ENCODE results near the gene COLQ.

Gene COLQ

DNA sequence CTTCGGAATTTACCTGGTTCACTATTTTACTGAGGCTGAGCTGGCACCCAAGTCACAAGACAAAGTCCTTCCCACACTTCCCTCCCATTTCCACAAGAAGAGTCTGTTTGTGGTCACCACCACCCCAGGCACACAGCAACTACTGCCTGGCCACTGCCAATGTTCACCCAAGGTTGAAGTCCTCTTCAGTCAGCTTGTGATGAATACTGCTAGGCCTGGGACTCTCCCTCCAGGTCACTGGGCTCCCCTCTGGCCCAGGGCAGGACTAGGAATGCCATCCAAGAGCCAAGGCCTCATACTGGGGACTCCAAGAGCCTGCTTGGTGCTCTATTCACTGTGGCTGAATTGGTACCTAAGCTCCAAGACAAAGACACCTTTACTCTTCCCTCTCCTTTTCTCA, 30.4 kb upstream of the COLQ start:
- TF ChIP-seq, protein P1, sequence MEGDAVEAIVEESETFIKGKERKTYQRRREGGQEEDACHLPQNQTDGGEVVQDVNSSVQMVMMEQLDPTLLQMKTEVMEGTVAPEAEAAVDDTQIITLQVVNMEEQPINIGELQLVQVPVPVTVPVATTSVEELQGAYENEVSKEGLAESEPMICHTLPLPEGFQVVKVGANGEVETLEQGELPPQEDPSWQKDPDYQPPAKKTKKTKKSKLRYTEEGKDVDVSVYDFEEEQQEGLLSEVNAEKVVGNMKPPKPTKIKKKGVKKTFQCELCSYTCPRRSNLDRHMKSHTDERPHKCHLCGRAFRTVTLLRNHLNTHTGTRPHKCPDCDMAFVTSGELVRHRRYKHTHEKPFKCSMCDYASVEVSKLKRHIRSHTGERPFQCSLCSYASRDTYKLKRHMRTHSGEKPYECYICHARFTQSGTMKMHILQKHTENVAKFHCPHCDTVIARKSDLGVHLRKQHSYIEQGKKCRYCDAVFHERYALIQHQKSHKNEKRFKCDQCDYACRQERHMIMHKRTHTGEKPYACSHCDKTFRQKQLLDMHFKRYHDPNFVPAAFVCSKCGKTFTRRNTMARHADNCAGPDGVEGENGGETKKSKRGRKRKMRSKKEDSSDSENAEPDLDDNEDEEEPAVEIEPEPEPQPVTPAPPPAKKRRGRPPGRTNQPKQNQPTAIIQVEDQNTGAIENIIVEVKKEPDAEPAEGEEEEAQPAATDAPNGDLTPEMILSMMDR (IDR thresholded peaks at IDR 0.05; ENCODE audit: low read depth, low read length), result no peak
- DNase-seq (ENCODE audit: low read depth, low spot score), result no peak
- H3K4me3 ChIP-seq (ENCODE audit: low read depth, low read length), result no peak overlapping the region
- in situ Hi-C loops (cut with HindIII; ENCODE audit: low sequenced_read_pairs), result no loop called here

DNA sequence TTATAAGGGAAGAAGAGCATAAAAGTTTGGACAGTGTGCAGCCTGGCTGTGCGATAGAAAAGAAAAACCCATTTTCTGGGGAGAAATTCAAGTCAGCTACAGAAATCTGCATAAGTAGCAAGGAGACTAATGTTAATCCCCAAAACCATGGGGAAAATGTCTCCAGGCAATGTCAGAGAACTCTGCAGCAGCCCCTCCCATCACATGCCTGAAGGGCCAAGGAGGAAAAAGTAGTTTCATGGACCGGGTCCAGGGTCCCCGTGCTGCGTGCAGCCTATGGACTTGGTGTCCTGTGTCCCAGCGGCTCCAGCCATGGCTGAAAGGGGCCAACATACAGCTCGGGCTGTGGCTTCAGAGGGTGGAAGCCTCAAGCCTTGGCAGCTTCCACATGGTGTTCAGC, 28.3 kb upstream of the COLQ start:
- no peak overlapping the region for H3K4me3 ChIP-seq (ENCODE audit: low read depth, low read length)
- in situ Hi-C loops (cut with HindIII; ENCODE audit: low sequenced_read_pairs), result no loop called here
- TF ChIP-seq, protein P1 (IDR thresholded peaks at IDR 0.05; ENCODE audit: low read depth, low read length), result no peak
- DNase-seq (ENCODE audit: low read depth, low spot score), result no peak

DNA sequence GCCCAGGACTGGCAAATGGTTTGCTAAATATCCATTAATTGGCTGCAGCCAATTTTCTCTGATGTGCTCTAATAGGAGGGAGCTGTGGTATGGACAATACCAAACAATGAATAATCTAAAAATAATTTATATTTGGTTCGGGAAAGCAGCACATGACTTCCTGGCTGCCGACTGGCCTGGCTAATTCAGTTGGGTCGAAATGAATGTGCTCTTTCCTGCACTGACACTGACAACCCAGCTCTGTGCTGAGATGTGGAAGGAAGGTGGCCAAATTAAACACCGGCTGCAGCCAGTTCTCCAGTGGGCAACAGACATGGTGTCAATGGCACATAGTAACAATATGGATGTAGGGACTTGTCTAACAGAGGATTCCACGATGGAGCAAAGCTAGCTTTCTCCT, 21.1 kb upstream of the COLQ start:
- no peak overlapping the region for H3K4me3 ChIP-seq (ENCODE audit: low read depth, low read length)
- TF ChIP-seq, protein P1 (IDR thresholded peaks at IDR 0.05; ENCODE audit: low read depth, low read length), result no peak
- in situ Hi-C loops (cut with HindIII; ENCODE audit: low sequenced_read_pairs), result no loop called here
- DNase-seq (ENCODE audit: low read depth, low spot score), result no peak

DNA sequence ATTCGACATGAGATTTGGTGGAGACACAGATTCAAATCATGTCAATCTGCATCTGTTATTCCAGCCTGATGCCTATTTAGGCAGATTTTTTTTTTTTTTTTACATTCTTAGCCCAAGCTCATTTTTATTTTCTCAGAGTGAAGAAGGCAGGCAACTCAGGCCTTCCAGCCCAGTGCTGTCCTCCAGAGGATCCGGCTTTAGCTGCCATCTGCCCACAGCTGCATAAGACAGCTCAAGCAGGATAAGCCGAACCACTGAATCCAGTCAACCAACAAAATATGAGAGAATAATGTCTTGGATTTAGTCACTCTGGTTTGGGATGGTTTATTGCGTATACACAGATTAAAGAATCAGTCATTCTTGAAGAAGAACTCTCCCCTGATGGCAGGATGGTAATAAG, 19.9 kb upstream of the COLQ start:
- H3K4me3 ChIP-seq (ENCODE audit: low read depth, low read length), result no peak overlapping the region
- in situ Hi-C loops (cut with HindIII; ENCODE audit: low sequenced_read_pairs), result no loop called here
- TF ChIP-seq, protein P1 (IDR thresholded peaks at IDR 0.05; ENCODE audit: low read depth, low read length), result no peak
- DNase-seq (ENCODE audit: low read depth, low spot score), result no peak

DNA sequence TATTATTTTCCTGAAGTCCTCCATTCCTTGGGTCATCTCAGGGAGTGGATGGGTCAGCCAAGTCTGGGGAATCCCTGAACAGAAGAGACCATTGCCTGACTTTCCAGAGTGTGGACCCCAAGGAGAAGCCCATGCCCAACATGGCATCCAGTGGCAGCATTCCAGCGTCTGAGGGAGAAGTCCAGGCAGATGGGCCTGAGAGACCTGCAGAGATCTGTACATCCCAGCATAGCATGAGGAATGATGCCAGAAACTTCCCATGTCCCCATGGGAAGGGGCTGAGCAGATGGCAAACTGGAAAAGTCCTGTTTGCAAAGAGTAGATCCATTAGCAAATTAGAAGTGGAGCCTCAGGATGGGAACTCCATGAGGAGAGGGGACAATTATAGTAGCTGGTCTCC, 17.6 kb upstream of the COLQ start:
- H3K4me3 ChIP-seq (ENCODE audit: low read depth, low read length), result no peak overlapping the region
- in situ Hi-C loops (cut with HindIII; ENCODE audit: low sequenced_read_pairs), result no loop called here
- no peak for DNase-seq (ENCODE audit: low read depth, low spot score)
- TF ChIP-seq, protein P1 (IDR thresholded peaks at IDR 0.05; ENCODE audit: low read depth, low read length), result no peak

DNA sequence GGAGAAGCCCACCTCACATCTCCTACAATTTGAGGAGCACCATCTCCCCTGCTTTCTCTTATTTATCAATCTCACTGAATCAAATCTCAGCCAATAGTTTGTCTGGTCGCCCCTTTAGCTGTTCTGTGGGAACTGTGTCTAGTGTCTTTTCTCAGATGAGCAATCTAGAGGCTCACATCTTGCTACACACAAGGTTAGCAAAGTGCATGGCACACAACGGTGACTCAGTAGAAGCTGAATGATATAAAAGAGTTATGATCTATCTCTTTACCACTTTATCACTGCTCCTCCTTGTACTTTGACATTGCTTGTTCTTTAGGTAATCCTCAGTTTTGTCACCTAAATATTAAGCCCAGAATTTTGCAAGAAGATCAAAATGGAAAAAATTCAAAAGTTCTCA, 16.8 kb upstream of the COLQ start:
- TF ChIP-seq, protein P1 (IDR thresholded peaks at IDR 0.05; ENCODE audit: low read depth, low read length), result no peak
- in situ Hi-C loops (cut with HindIII; ENCODE audit: low sequenced_read_pairs), result no loop called here
- DNase-seq (ENCODE audit: low read depth, low spot score), result no peak
- H3K4me3 ChIP-seq (ENCODE audit: low read depth, low read length), result no peak overlapping the region

DNA sequence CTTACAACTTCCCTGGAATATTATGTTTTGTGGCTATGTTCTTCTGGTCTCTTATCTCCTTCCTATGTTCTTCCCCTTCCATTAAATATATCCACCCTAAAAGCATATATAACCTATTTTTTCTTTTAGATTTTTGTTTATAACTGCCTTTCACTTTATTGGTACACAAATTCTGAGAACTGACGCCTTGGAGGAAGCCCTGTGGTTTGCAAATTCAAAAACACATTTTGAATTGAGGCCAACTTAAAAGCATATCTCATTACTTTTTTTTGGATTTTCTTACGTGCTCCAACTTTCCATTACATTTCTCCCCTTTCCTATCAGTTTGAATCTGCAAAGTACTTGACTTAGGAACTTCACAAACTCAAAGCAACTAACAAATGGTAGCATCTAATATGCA, 15.3 kb upstream of the COLQ start:
- H3K4me3 ChIP-seq (ENCODE audit: low read depth, low read length), result no peak overlapping the region
- in situ Hi-C loops (cut with HindIII; ENCODE audit: low sequenced_read_pairs), result no loop called here
- TF ChIP-seq, protein P1 (IDR thresholded peaks at IDR 0.05; ENCODE audit: low read depth, low read length), result no peak
- no peak for DNase-seq (ENCODE audit: low read depth, low spot score)
